B cell (primary cell): ENCODE data around the gene SLC39A11. TPM values are rescaled to one million over a fixed set of nuclear protein-coding genes. Genes with fewer than 3 reads are reported as not detected.

Experiments
- ATAC-seq: fragments of 200-7000 bp; cut with Tn5 transposase; one replicate; pipeline ENCODE4 v1.10.0; 2021; ENCODE audit warnings: low read depth, mild to moderate bottlenecking, moderate number of reproducible peaks, moderate library complexity
- CTCF ChIA-PET: fragments of 350-600 bp; sonication (Branson Sonifier 250); formaldehyde crosslinking; loops from one replicate; lab custom pipeline; 2021; ENCODE audit warnings: antibody characterized with exemption, inconsistent platforms; lab: Charles Lee
- POLR2A ChIA-PET: fragments of 350-600 bp; sonication (Branson Sonifier 250); formaldehyde crosslinking; loops from one replicate; lab custom pipeline; 2021; ENCODE audit warnings: antibody characterized with exemption; lab: Charles Lee
- DNase-seq: peaks from one replicate; pipeline ENCODE4 v3.0.0; 2013
- H2AFZ ChIP-seq: 2 replicates; pipeline ENCODE4 v1.6.1; 2012; ENCODE audit warnings: mild to moderate bottlenecking, low read depth, low read length; ENCODE audit not compliant: insufficient read depth, poor library complexity, severe bottlenecking
- H3K27ac ChIP-seq, 2 donors: 1 replicate in 1 of 2; 2 replicates in 1 of 2; pipeline ENCODE4 v1.5.1; 2012 to 2013; ENCODE audit warnings: low read length in 2 of 2, mild to moderate bottlenecking in 2 of 2, moderate library complexity in 1 of 2
- H3K27me3 ChIP-seq, 4 experiments: fragments of 200-600 bp in 1 of 4; sonication (generic) in 1 of 4; replicated peaks in 1 of 4; 1 replicate in 2 of 4; 2 replicates in 2 of 4; pipeline versions ENCODE4 v1.6.1 to v1.7.0; 2013 to 2016; ENCODE audit warnings: low read length in 3 of 4, mild to moderate bottlenecking in 2 of 4, mixed read lengths in 1 of 4, moderate library complexity in 1 of 4; ENCODE audit not compliant: insufficient read depth in 4 of 4, control insufficient read depth in 3 of 4; ENCODE audit errors: control extremely low read depth in 1 of 4
- H3K36me3 ChIP-seq, 2 experiments: replicated peaks in 1 of 2; 1 replicate in 1 of 2; 2 replicates in 1 of 2; pipeline versions ENCODE4 v1.6.1 to v1.7.1; 2013; ENCODE audit warnings: low read length in 1 of 2; ENCODE audit not compliant: insufficient read depth in 2 of 2, control insufficient read depth in 1 of 2; ENCODE audit errors: control extremely low read depth in 1 of 2, extremely low read depth in 1 of 2
- H3K4me1 ChIP-seq, 2 donors: fragments of 200-600 bp in 1 of 2; sonication (generic) in 1 of 2; 1 replicate in 1 of 2; 2 replicates in 1 of 2; pipeline versions ENCODE4 v1.5.1 to v1.6.1; 2013 to 2017; ENCODE audit warnings: low read length in 2 of 2; ENCODE audit not compliant: control insufficient read depth in 2 of 2, insufficient read depth in 2 of 2
- H3K4me2 ChIP-seq: replicated peaks from 2 replicates; pipeline ENCODE3; 2012; ENCODE audit warnings: mild to moderate bottlenecking, low read depth, low read length; ENCODE audit not compliant: poor library complexity, severe bottlenecking
- H3K4me3 ChIP-seq, 5 experiments: fragments of 200-600 bp in 1 of 5; sonication (generic) in 1 of 5; 1 replicate in 3 of 5; 2 replicates in 2 of 5; pipeline versions ENCODE4 v1.5.1 to v1.7.0; 2011 to 2016; ENCODE audit warnings: low read length in 4 of 5, mild to moderate bottlenecking in 4 of 5, low read depth in 2 of 5, control low read depth in 1 of 5, moderate library complexity in 1 of 5; ENCODE audit not compliant: insufficient read depth in 1 of 5; ENCODE audit errors: control extremely low read depth in 1 of 5, extremely low read depth in 1 of 5
- H3K79me2 ChIP-seq: fragments of 200-600 bp; sonication (generic); one replicate; pipeline ENCODE4 v1.6.0; 2016; ENCODE audit warnings: low read length; ENCODE audit not compliant: control insufficient read depth, insufficient read depth
- H3K9ac ChIP-seq: fragments of 200-600 bp; sonication (generic); 2 replicates; pipeline ENCODE4 v1.6.1; 2017; ENCODE audit warnings: mild to moderate bottlenecking, low read length, moderate library complexity
- H3K9me3 ChIP-seq, 3 donors: one replicate each; pipeline versions ENCODE4 v1.6.1 to v1.7.1; 2013; ENCODE audit warnings: low read length in 2 of 3; ENCODE audit not compliant: control insufficient read depth in 2 of 3, insufficient read depth in 1 of 3; ENCODE audit errors: control extremely low read depth in 1 of 3
- H4K20me1 ChIP-seq: 2 replicates; pipeline ENCODE4 v1.6.0; 2012; ENCODE audit warnings: mild to moderate bottlenecking, low read length; ENCODE audit not compliant: insufficient read depth, control insufficient read depth, poor library complexity, severe bottlenecking
- H3K27ac Mint-ChIP-seq: one replicate; pipeline ENCODE4 v1.8.0; 2021; ENCODE audit warnings: mixed read lengths
- H3K27me3 Mint-ChIP-seq: one replicate; pipeline ENCODE4 v1.8.0; 2021; ENCODE audit warnings: mixed read lengths
- H3K4me1 Mint-ChIP-seq: one replicate; pipeline ENCODE4 v1.8.0; 2021; ENCODE audit warnings: mixed read lengths
- H3K4me3 Mint-ChIP-seq: one replicate; pipeline ENCODE4 v1.8.0; 2021; ENCODE audit warnings: mixed read lengths
- H3K9me3 Mint-ChIP-seq: one replicate; pipeline ENCODE4 v1.8.0; 2022; ENCODE audit warnings: mixed read lengths; ENCODE audit not compliant: insufficient read depth
- EZH2 ChIP-seq: IDR thresholded peaks from 2 replicates; pipeline ENCODE4 v1.6.1; 2012; ENCODE audit warnings: borderline replicate concordance, low read depth, mild to moderate bottlenecking, moderate library complexity, low read length; ENCODE audit not compliant: insufficient read depth, poor library complexity, severe bottlenecking
- WGBS: methylation state at CpG from one replicate; pipeline ENCODE4 v1.1.5; 2013; ENCODE audit warnings: missing lambda C conversion rate; ENCODE audit not compliant: insufficient coverage; 5-methylcytosine and 5-hydroxymethylcytosine counted together
- intact Hi-C: fragments of 100-400 bp; cut with micrococcal nuclease; formaldehyde crosslinking; loops from one replicate; pipeline ENCODE4 v1.10.0; 2022
- polyA plus RNA-seq: library from polyadenylated mRNA; depleted of rRNA; stranded (reverse); fragments of >200 nt; gene quantifications from 2 replicates; pipeline ENCODE4 v1.2.3, GENCODE V29; 2012
- total RNA-seq, 2 donors: library from RNA; stranded (reverse); fragments of 120-200 nt in 1 of 2; gene quantifications; 1 replicate in 1 of 2; 2 replicates in 1 of 2; pipeline versions ENCODE4 v1.2.3 to v1.2.4, GENCODE V29; 2013 to 2022
- TF ChIP-seq, protein P1 (sequence below): fragments of 200-600 bp; IDR thresholded peaks from one replicate; pipeline ENCODE4 v1.8.0; 2022; ENCODE audit warnings: antibody characterized with exemption, mild to moderate bottlenecking

SLC39A11 gene
- total and polyA plus RNA-seq, 2 donors (not counting 1 experiment from before 2014, with no cell fraction given) = 6.9 to 39.6 TPM

GRCh38 chr17:72599891-72600290 is 492.6 kb downstream of the SLC39A11 start:
- TF ChIP-seq, protein P1, sequence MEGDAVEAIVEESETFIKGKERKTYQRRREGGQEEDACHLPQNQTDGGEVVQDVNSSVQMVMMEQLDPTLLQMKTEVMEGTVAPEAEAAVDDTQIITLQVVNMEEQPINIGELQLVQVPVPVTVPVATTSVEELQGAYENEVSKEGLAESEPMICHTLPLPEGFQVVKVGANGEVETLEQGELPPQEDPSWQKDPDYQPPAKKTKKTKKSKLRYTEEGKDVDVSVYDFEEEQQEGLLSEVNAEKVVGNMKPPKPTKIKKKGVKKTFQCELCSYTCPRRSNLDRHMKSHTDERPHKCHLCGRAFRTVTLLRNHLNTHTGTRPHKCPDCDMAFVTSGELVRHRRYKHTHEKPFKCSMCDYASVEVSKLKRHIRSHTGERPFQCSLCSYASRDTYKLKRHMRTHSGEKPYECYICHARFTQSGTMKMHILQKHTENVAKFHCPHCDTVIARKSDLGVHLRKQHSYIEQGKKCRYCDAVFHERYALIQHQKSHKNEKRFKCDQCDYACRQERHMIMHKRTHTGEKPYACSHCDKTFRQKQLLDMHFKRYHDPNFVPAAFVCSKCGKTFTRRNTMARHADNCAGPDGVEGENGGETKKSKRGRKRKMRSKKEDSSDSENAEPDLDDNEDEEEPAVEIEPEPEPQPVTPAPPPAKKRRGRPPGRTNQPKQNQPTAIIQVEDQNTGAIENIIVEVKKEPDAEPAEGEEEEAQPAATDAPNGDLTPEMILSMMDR = no peak
- TF ChIP-seq EZH2 = no peak
- Histone ChIP-seq H3K27ac (no peak overlapping the region), H3K36me3 (no peaks in the 10 kb centered on the region), H4K20me1 (no peaks in the 10 kb centered on the region), H3K4me1 (no peaks in the 10 kb centered on the region), H3K9me3 (no peaks in the 10 kb centered on the region), H3K27me3 (peaks cover 0 to 4% (median 0%) of the 10 kb centered on the region in 4 experiments), H3K4me3 (no peak overlapping the region), H3K4me2 (no peak overlapping the region), H3K79me2 (no peaks in the 10 kb centered on the region), H3K9ac (no peak overlapping the region), H2AFZ (no peak overlapping the region)
- POLR2A ChIA-PET = no interaction called here
- no peak overlapping the region for H3K4me3 Mint-ChIP-seq
- H3K9me3 Mint-ChIP-seq = peaks cover 2% of the 10 kb centered on the region
- intact Hi-C loops = no loop called here
- ATAC-seq (no peak), DNase-seq (no peak)
- no peaks in the 10 kb centered on the region for H3K4me1 Mint-ChIP-seq
- H3K27me3 Mint-ChIP-seq = peaks cover 48% of the 10 kb centered on the region
- H3K27ac Mint-ChIP-seq = no peak overlapping the region
- CTCF ChIA-PET = no interaction called here
- WGBS = 82% methylated on average over 4 of the region's 4 CpGs

GRCh38 chr17:72598695-72599094 is 493.8 kb downstream of the SLC39A11 start:
- ATAC-seq (no peak), DNase-seq (no peak)
- WGBS = 80% methylated on average over 5 of the region's 6 CpGs
- Histone ChIP-seq H3K4me1 (no peaks in the 10 kb centered on the region), H3K4me2 (no peak overlapping the region), H4K20me1 (no peaks in the 10 kb centered on the region), H3K27me3 (peaks cover 0 to 4% (median 0%) of the 10 kb centered on the region in 4 experiments), H3K9me3 (no peaks in the 10 kb centered on the region), H3K36me3 (no peaks in the 10 kb centered on the region), H3K4me3 (no peak overlapping the region), H3K9ac (no peak overlapping the region), H2AFZ (no peak overlapping the region), H3K27ac (no peak overlapping the region), H3K79me2 (no peaks in the 10 kb centered on the region)
- ChIA-PET CTCF (no interaction called here), POLR2A (no interaction called here)
- no peak overlapping the region for H3K27ac Mint-ChIP-seq
- TF ChIP-seq EZH2 = no peak
- TF ChIP-seq, protein P1 = no peak
- peaks cover 2% of the 10 kb centered on the region for H3K9me3 Mint-ChIP-seq
- no peak overlapping the region for H3K4me3 Mint-ChIP-seq
- peaks cover 57% of the 10 kb centered on the region for H3K27me3 Mint-ChIP-seq
- no peaks in the 10 kb centered on the region for H3K4me1 Mint-ChIP-seq
- intact Hi-C loops = no loop called here
